Ecto neural progenitor cell (in vitro differentiated cells): ENCODE data around the gene CEBPB.
"Not testable (repeated sequence)": the region's sequence is repeated elsewhere in the genome, so short reads cannot be mapped to it uniquely, and the experiment has no call there.

Experiments used
- DNase-seq: peaks from one replicate; pipeline ENCODE4 v3.0.0-alpha.2; 2018; ENCODE audit warnings: low spot score

The CEBPB gene

GRCh38 chr20:50169329-50169823 lies 21.3 kb upstream of the CEBPB start:
- DNase-seq, result peak; percentile 80

GRCh38 chr20:50170549-50171220 lies 19.9 kb upstream of the CEBPB start:
- DNase-seq, result no peak

GRCh38 chr20:50172347-50173013 lies 18.1 kb upstream of the CEBPB start:
- peak; percentile 90 for DNase-seq

GRCh38 chr20:50174456-50174855 lies 16.2 kb upstream of the CEBPB start:
- no peak for DNase-seq

- no peak for DNase-seq
Observed at GRCh38 chr20:50175938-50176933, 14.4 kb upstream of the CEBPB start.

- not testable (repeated sequence) for DNase-seq
Observed at GRCh38 chr20:50178672-50179071, 12.0 kb upstream of the CEBPB start.

- DNase-seq, result no peak
Observed at GRCh38 chr20:50181344-50181743, 9.3 kb upstream of the CEBPB start.

- no peak for DNase-seq
Observed at GRCh38 chr20:50182346-50182745, 8.3 kb upstream of the CEBPB start.

- no peak for DNase-seq
Observed at GRCh38 chr20:50185426-50185825, 5.2 kb upstream of the CEBPB start.

- DNase-seq, result peak; percentile 95
Observed at GRCh38 chr20:50186151-50186885, 4.3 kb upstream of the CEBPB start.

- DNase-seq, result no peak
Observed at GRCh38 chr20:50186987-50187402, 3.6 kb upstream of the CEBPB start.

- DNase-seq, result no peak
Observed at GRCh38 chr20:50187403-50188051, 3.1 kb upstream of the CEBPB start.

- DNase-seq, result no peak
Observed at GRCh38 chr20:50188287-50188688, 2.3 kb upstream of the CEBPB start.

GRCh38 chr20:50188879-50189680 lies 1.6 kb upstream of the CEBPB start:
- no peak for DNase-seq

- DNase-seq, result no peak
Observed at GRCh38 chr20:50189681-50190250, 864 bp upstream of the CEBPB start.

GRCh38 chr20:50191065-50191543 lies 474 bp downstream of the CEBPB start:
- DNase-seq, result no peak

GRCh38 chr20:50191544-50192363 lies 1.1 kb downstream of the CEBPB start:
- peak; percentile 83 for DNase-seq

- peak; percentile 69 for DNase-seq
Observed at GRCh38 chr20:50192364-50193198, 2.0 kb downstream of the CEBPB start.
